ENCODE data around the gene CIT.
"Not testable (repeated sequence)": the region's sequence is repeated elsewhere in the genome, so short reads cannot be mapped to it uniquely, and the experiment has no call there.

- not testable (repeated sequence) for TF ChIP-seq CTCF (conservative IDR thresholded peaks at IDR 0.05; ENCODE audit: low read depth, low read length); EZH2phosphoT487 (IDR thresholded peaks at IDR 0.05; ENCODE audit: borderline replicate concordance, low read length); EZH2 (IDR thresholded peaks at IDR 0.05; ENCODE audit: low read length, unreplicated experiment)
Observed at GRCh38 chr12:119706427-119706826, 170.7 kb downstream of the CIT start.
